H1 (cell line): ENCODE measurements around the gene CCDC73. TPM values are rescaled to one million over a fixed set of nuclear protein-coding genes. Genes with fewer than 3 reads are reported as not detected.

Experiments used
- CTCF ChIA-PET: fragments of 300-600 bp; sonication (Branson Sonifier 250); formaldehyde crosslinking; loops from one replicate; lab custom pipeline; 2021; ENCODE audit not compliant: partially characterized antibody; lab: Charles Lee
- POLR2A ChIA-PET: fragments of 300-600 bp; sonication (Branson Sonifier 250); formaldehyde crosslinking; loops from one replicate; lab custom pipeline; 2021; ENCODE audit warnings: inconsistent platforms; ENCODE audit not compliant: partially characterized antibody; lab: Charles Lee
- DNase-seq, 2 experiments: peaks; one replicate each; pipeline versions ENCODE4 v3.0.0 to v3.0.0-alpha.2; 2010 to 2022; ENCODE audit warnings: low spot score in 2 of 2, low read depth in 1 of 2, mixed read lengths in 1 of 2
- FAIRE-seq: peaks from 2 replicates; lab custom pipeline; 2011; peaks lifted over from hg19 to GRCh38; lab: Jason Lieb, UNC
- H2AFZ ChIP-seq: 2 replicates; pipeline ENCODE4 v1.8.1; 2012; ENCODE audit warnings: low read length, inconsistent platforms
- H2AK5ac ChIP-seq: 2 replicates; pipeline ENCODE4 v1.6.1; 2013; ENCODE audit warnings: low read depth, low read length
- H2BK120ac ChIP-seq: replicated peaks from 2 replicates; pipeline ENCODE3; 2013; ENCODE audit warnings: low read depth, low read length, inconsistent platforms
- H2BK12ac ChIP-seq: 2 replicates; pipeline ENCODE4 v1.6.1; 2013; ENCODE audit warnings: low read depth, low read length
- H2BK15ac ChIP-seq: 2 replicates; pipeline ENCODE4 v1.6.1; 2013; ENCODE audit warnings: low read length
- H2BK20ac ChIP-seq: 2 replicates; pipeline ENCODE4 v1.6.1; 2013; ENCODE audit warnings: low read length
- H2BK5ac ChIP-seq: 2 replicates; pipeline ENCODE4 v1.6.1; 2013; ENCODE audit warnings: low read depth, low read length
- H3K14ac ChIP-seq: 2 replicates; pipeline ENCODE4 v1.6.1; 2013; ENCODE audit warnings: inconsistent platforms; ENCODE audit not compliant: insufficient read length
- H3K18ac ChIP-seq: 2 replicates; pipeline ENCODE4 v1.6.1; 2013; ENCODE audit warnings: low read length; ENCODE audit errors: extremely low read depth
- H3K23ac ChIP-seq: 2 replicates; pipeline ENCODE4 v1.6.1; 2013; ENCODE audit warnings: inconsistent platforms; ENCODE audit not compliant: insufficient read length
- H3K23me2 ChIP-seq: 2 replicates; pipeline ENCODE4 v1.6.1; 2013; ENCODE audit warnings: low read depth, low read length
- H3K27ac ChIP-seq: 2 replicates; pipeline ENCODE4 v1.6.1; 2011; ENCODE audit warnings: low read depth, low read length, inconsistent platforms
- H3K27me3 ChIP-seq, 4 experiments: replicated peaks in 1 of 4; 1 replicate in 1 of 4; 2 replicates in 3 of 4; pipeline versions ENCODE4 v1.6.1 to v1.8.1; 2011 to 2013; ENCODE audit warnings: low read length in 3 of 4, mild to moderate bottlenecking in 3 of 4, inconsistent platforms in 2 of 4, mixed read lengths in 2 of 4, moderate library complexity in 1 of 4; ENCODE audit not compliant: control insufficient read depth in 3 of 4, insufficient read depth in 3 of 4; ENCODE audit errors: extremely low read depth in 1 of 4
- H3K36me3 ChIP-seq, 4 experiments: 2 replicates each; pipeline versions ENCODE4 v1.6.1 to v1.8.1; 2011 to 2013; ENCODE audit warnings: mild to moderate bottlenecking in 4 of 4, low read length in 3 of 4, moderate library complexity in 2 of 4, control low read depth in 1 of 4, inconsistent platforms in 1 of 4; ENCODE audit not compliant: insufficient read depth in 4 of 4, control insufficient read depth in 2 of 4
- H3K4ac ChIP-seq: replicated peaks from 2 replicates; pipeline ENCODE3; 2013; ENCODE audit warnings: low read length, low read depth, mixed read lengths, inconsistent platforms; ENCODE audit not compliant: insufficient read length
- H3K4me1 ChIP-seq, 4 experiments: replicated peaks in 1 of 4; 1 replicate in 1 of 4; 2 replicates in 3 of 4; pipeline versions ENCODE4 v1.6.1 to v1.8.1; 2011 to 2013; ENCODE audit warnings: low read length in 3 of 4, inconsistent platforms in 2 of 4, mixed read lengths in 1 of 4; ENCODE audit not compliant: insufficient read depth in 4 of 4, control insufficient read depth in 3 of 4
- H3K4me2 ChIP-seq, 2 experiments: 2 replicates each; pipeline versions ENCODE4 v1.6.1 to v1.8.1; 2011 to 2013; ENCODE audit warnings: low read depth in 2 of 2, low read length in 2 of 2, control low read depth in 1 of 2, inconsistent platforms in 1 of 2, mild to moderate bottlenecking in 1 of 2; ENCODE audit not compliant: insufficient read depth in 1 of 2
- H3K4me3 ChIP-seq, 4 experiments: fragments of 200-600, 300-600 bp in 1 of 4; sonication (generic), shearing (Covaris generic), sonication (Bioruptor Twin) in 1 of 4; 2 replicates each; pipeline versions ENCODE4 v1.5.1 to v1.8.1; 2011 to 2016; ENCODE audit warnings: low read length in 4 of 4, low read depth in 3 of 4, control low read depth in 2 of 4, inconsistent platforms in 2 of 4, mild to moderate bottlenecking in 2 of 4, mixed read lengths in 1 of 4, moderate library complexity in 1 of 4; ENCODE audit not compliant: insufficient read depth in 2 of 4; ENCODE audit errors: extremely low read depth in 1 of 4
- H3K56ac ChIP-seq: replicated peaks from 2 replicates; pipeline ENCODE3; 2013; ENCODE audit warnings: low read depth, mild to moderate bottlenecking, mixed read lengths, low read length, inconsistent platforms; ENCODE audit not compliant: insufficient read length
- H3K79me1 ChIP-seq: 2 replicates; pipeline ENCODE4 v1.6.1; 2013; ENCODE audit warnings: low read depth, low read length, control low read depth
- H3K79me2 ChIP-seq, 2 experiments: 2 replicates each; pipeline versions ENCODE4 v1.6.1 to v1.8.1; 2012 to 2013; ENCODE audit warnings: low read length in 2 of 2, mild to moderate bottlenecking in 2 of 2, inconsistent platforms in 1 of 2; ENCODE audit not compliant: insufficient read depth in 2 of 2, control insufficient read depth in 1 of 2
- H3K9ac ChIP-seq, 4 experiments: replicated peaks in 1 of 4; 1 replicate in 1 of 4; 2 replicates in 3 of 4; pipeline versions ENCODE4 v1.6.1 to v1.8.1; 2011 to 2013; ENCODE audit warnings: low read depth in 3 of 4, low read length in 3 of 4, control low read depth in 2 of 4, mild to moderate bottlenecking in 2 of 4, moderate library complexity in 2 of 4, inconsistent platforms in 1 of 4; ENCODE audit errors: extremely low read depth in 1 of 4
- H3K9me3 ChIP-seq, 2 experiments: 2 replicates each; pipeline versions ENCODE4 v1.6.1 to v1.8.1; 2012 to 2013; ENCODE audit warnings: mild to moderate bottlenecking in 2 of 2, moderate library complexity in 2 of 2, control low read depth in 1 of 2, inconsistent platforms in 1 of 2, low read depth in 1 of 2, low read length in 1 of 2, mixed read lengths in 1 of 2; ENCODE audit not compliant: insufficient read depth in 2 of 2
- H4K20me1 ChIP-seq, 2 experiments: replicated peaks in 1 of 2; 2 replicates each; pipeline versions ENCODE3 to v1.8.1; 2011 to 2013; ENCODE audit warnings: inconsistent platforms in 2 of 2, low read length in 2 of 2, mild to moderate bottlenecking in 1 of 2; ENCODE audit not compliant: insufficient read depth in 2 of 2, control insufficient read depth in 1 of 2
- H4K5ac ChIP-seq: 2 replicates; pipeline ENCODE4 v1.6.1; 2013; ENCODE audit warnings: low read length, low read depth, mixed read lengths, inconsistent platforms; ENCODE audit not compliant: insufficient read length
- H4K8ac ChIP-seq: 2 replicates; pipeline ENCODE4 v1.8.0; 2013; ENCODE audit warnings: mild to moderate bottlenecking, moderate library complexity, low read length, inconsistent platforms; ENCODE audit not compliant: insufficient read depth; ENCODE audit errors: extremely low read depth
- H4K91ac ChIP-seq: replicated peaks from 2 replicates; pipeline ENCODE3; 2013; ENCODE audit warnings: low read length, mixed read lengths, inconsistent platforms; ENCODE audit not compliant: insufficient read length
- CHD2 ChIP-seq: IDR thresholded peaks from 2 replicates; pipeline ENCODE4 v1.6.1; 2012; ENCODE audit warnings: low read length, improper control_type of control experiment
- POLR2A ChIP-seq, 2 experiments: IDR thresholded peaks; 1 replicate in 1 of 2; 2 replicates in 1 of 2; pipeline ENCODE4 v1.6.1; 2011; ENCODE audit warnings: low read depth in 2 of 2, low read length in 2 of 2, mild to moderate bottlenecking in 2 of 2; ENCODE audit errors: control extremely low read depth in 1 of 2
- POLR2AphosphoS5 ChIP-seq: IDR thresholded peaks from 2 replicates; pipeline ENCODE4 v1.6.1; 2011; ENCODE audit warnings: low read depth, low read length
- POU5F1 ChIP-seq: IDR thresholded peaks from 2 replicates; pipeline ENCODE4 v1.6.1; 2011; ENCODE audit warnings: low read depth, mild to moderate bottlenecking, low read length, moderate library complexity
- RNF2 ChIP-seq: fragments of 200-900, 300-1000 bp; sonication (generic); IDR thresholded peaks from 2 replicates; pipeline ENCODE4 v1.7.1; 2016; ENCODE audit warnings: borderline replicate concordance, low read depth, mild to moderate bottlenecking, antibody characterized with exemption, low read length; ENCODE audit not compliant: poor library complexity, severe bottlenecking; ENCODE audit errors: missing control alignments
- TCF12 ChIP-seq: IDR thresholded peaks from 2 replicates; pipeline ENCODE4 v1.6.1; 2011; ENCODE audit warnings: low read depth, mild to moderate bottlenecking, low read length
- YY1 ChIP-seq: IDR thresholded peaks from 2 replicates; pipeline ENCODE4 v1.6.1; 2011; ENCODE audit warnings: low read depth, mild to moderate bottlenecking, low read length
- WGBS, 2 experiments: shearing (Covaris generic) in 1 of 2; methylation state at CpG; one replicate each; pipeline versions ENCODE4 v1.1.6 to v1.1.7; 2013 to 2015; ENCODE audit warnings: low lambda C conversion rate in 2 of 2, mixed read lengths in 2 of 2, inconsistent platforms in 1 of 2, low coverage in 1 of 2, missing lambda C conversion rate in 1 of 2; ENCODE audit not compliant: insufficient replicate concordance in 2 of 2, insufficient coverage in 1 of 2, insufficient read length in 1 of 2; ENCODE audit errors: extremely low coverage in 1 of 2, missing lambda C conversion rate in 1 of 2; 5-methylcytosine and 5-hydroxymethylcytosine counted together
- polyA plus RNA-seq, 7 experiments: library from polyadenylated mRNA; depleted of rRNA in 3 of 7; stranded (reverse) in 5 of 7; unstranded in 2 of 7; fragments of >200 nt in 5 of 7; fragments of 200-250 nt in 2 of 7; gene quantifications; 1 replicate in 5 of 7; 2 replicates in 1 of 7; 4 replicates in 1 of 7; pipeline versions ENCODE4 v1.2.1 to v1.2.3, GENCODE V29; 2011 to 2013; ENCODE audit warnings: missing spikeins in 2 of 7, mixed read lengths in 2 of 7
- total RNA-seq: library from RNA; stranded (reverse); fragmentation: NEBNext Ultra II Directional; extraction: Animal tissue kit (Norgen Biotek cat#: 25700); gene quantifications from 2 replicates; pipeline ENCODE4 v1.2.1, GENCODE V29; 2021
- TF ChIP-seq, protein P1 (sequence below): IDR thresholded peaks from 2 replicates; pipeline ENCODE4 v1.6.1; 2011; ENCODE audit warnings: low read depth, mild to moderate bottlenecking, low read length; ENCODE audit not compliant: insufficient read depth

The CCDC73 gene
- total and polyA plus RNA-seq, 2 of the 8 experiments (the other 6 are each of a cell fraction or from before 2014, with no cell fraction given): not detected

DNA sequence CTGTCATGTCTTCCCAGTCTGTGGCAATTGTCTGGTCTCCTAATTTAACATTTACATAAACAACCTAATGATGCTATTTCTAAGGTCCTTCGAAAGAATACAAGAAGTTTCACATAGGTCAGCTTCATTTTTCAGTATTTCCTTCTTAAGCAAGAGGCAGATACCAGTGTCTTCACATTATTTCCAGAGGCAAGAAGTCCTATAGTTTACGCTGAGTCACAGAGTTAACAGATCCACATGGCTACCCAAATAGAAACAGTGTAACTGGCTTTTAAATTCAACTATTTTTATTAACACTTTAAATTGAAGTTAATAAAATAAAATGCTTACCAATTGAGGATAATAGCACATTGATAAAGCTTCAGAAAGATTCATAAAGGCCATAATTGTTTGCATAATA is 46.1 kb upstream of the CCDC73 start:
- H3K36me3 ChIP-seq: no peaks in the 10 kb centered on the region; a peak in 1 of 8 replicates
- H3K23ac ChIP-seq: no peak overlapping the region
- H3K14ac ChIP-seq: no peak overlapping the region
- H2BK120ac ChIP-seq: no peak overlapping the region
- H2BK15ac ChIP-seq: no peak overlapping the region
- no peak overlapping the region for H3K27ac ChIP-seq
- no peak overlapping the region for H4K8ac ChIP-seq
- no peak overlapping the region for H2BK20ac ChIP-seq
- no peaks in the 10 kb centered on the region for H3K79me2 ChIP-seq
- WGBS, 2 experiments: 81% methylated on average over 2 of the region's 2 CpGs; no CpG with 5 or more reads in 1 of the 2 experiments
- no peak overlapping the region for H3K4me3 ChIP-seq
- no peak overlapping the region for H3K4me2 ChIP-seq
- no peak overlapping the region for H2AFZ ChIP-seq
- no peak overlapping the region for H2AK5ac ChIP-seq
- no peak overlapping the region for H4K5ac ChIP-seq
- H3K23me2 ChIP-seq: no peaks in the 10 kb centered on the region
- H3K56ac ChIP-seq: no peak overlapping the region
- no peak overlapping the region for H4K91ac ChIP-seq
- no peak overlapping the region for H2BK12ac ChIP-seq
- DNase-seq (no peak), FAIRE-seq (peak; percentile 36)
- no peak overlapping the region for H3K18ac ChIP-seq
- TF ChIP-seq RNF2: no peak
- TF ChIP-seq, protein P1, sequence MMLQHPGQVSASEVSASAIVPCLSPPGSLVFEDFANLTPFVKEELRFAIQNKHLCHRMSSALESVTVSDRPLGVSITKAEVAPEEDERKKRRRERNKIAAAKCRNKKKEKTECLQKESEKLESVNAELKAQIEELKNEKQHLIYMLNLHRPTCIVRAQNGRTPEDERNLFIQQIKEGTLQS: no peak
- no peak for TF ChIP-seq POU5F1
- TF ChIP-seq POLR2A (IDR thresholded peaks at IDR 0.05; ENCODE audit: control extremely low read depth in 1 of 2, low read depth in 2 of 2, low read length in 2 of 2): no peak
- TF ChIP-seq TCF12: no peak
- no peak for TF ChIP-seq POLR2AphosphoS5
- no peak for TF ChIP-seq CHD2
- TF ChIP-seq YY1: no peak
- ChIA-PET CTCF (interaction anchor here (0.6 to 1.7 kb wide), 6 partner anchors 31 to 270 kb away, joined by 3 to 4 read pairs (median 4); no protein-coding TSS in a partner anchor), POLR2A (interaction anchor here (1.4 kb wide), 1 partner anchor 52 kb away, joined by 5 read pairs; the partner anchor contains the start of gene QSER1)
- no peaks in the 10 kb centered on the region for H3K4me1 ChIP-seq
- no peak overlapping the region for H3K4ac ChIP-seq
- H4K20me1 ChIP-seq: no peaks in the 10 kb centered on the region
- H3K27me3 ChIP-seq: no peaks in the 10 kb centered on the region
- no peak overlapping the region; a peak in 1 of 7 replicates for H3K9ac ChIP-seq
- no peaks in the 10 kb centered on the region for H3K79me1 ChIP-seq
- H2BK5ac ChIP-seq: no peak overlapping the region
- no peaks in the 10 kb centered on the region for H3K9me3 ChIP-seq
